H1 (cell line): Measurements from ENCODE around the gene PRMT2. TPM values are rescaled to one million over a fixed set of nuclear protein-coding genes. Genes with fewer than 3 reads are reported as not detected.

Experiments
- CEBPB ChIP-seq: IDR thresholded peaks from 2 replicates; pipeline ENCODE4 v1.6.1; 2012; ENCODE audit warnings: low read depth, low read length
- NRF1 ChIP-seq: IDR thresholded peaks from 2 replicates; pipeline ENCODE4 v1.6.1; 2011; ENCODE audit warnings: mild to moderate bottlenecking, low read depth, low read length, improper control_type of control experiment
- RFX5 ChIP-seq: IDR thresholded peaks from 2 replicates; pipeline ENCODE4 v1.6.1; 2011; ENCODE audit warnings: low read depth, low read length, improper control_type of control experiment, borderline replicate concordance
- polyA plus RNA-seq, 7 experiments: library from polyadenylated mRNA; depleted of rRNA in 3 of 7; stranded (reverse) in 5 of 7; unstranded in 2 of 7; fragments of >200 nt in 5 of 7; fragments of 200-250 nt in 2 of 7; gene quantifications; 1 replicate in 5 of 7; 2 replicates in 1 of 7; 4 replicates in 1 of 7; pipeline versions ENCODE4 v1.2.1 to v1.2.3, GENCODE V29; 2011 to 2013; ENCODE audit warnings: missing spikeins in 2 of 7, mixed read lengths in 2 of 7
- total RNA-seq: library from RNA; stranded (reverse); fragmentation: NEBNext Ultra II Directional; extraction: Animal tissue kit (Norgen Biotek cat#: 25700); gene quantifications from 2 replicates; pipeline ENCODE4 v1.2.1, GENCODE V29; 2021

PRMT2 gene
- total and polyA plus RNA-seq, 2 of the 8 experiments (the other 6 are each of a cell fraction or from before 2014, with no cell fraction given): 45.8 to 59.2 TPM

- TF ChIP-seq RFX5: no peak
- no peak for TF ChIP-seq NRF1
- no peak for TF ChIP-seq CEBPB
Observed at GRCh38 chr21:46660505-46660904, 25.0 kb downstream of the PRMT2 start (continued).
